ENCODE results near the gene IGHMBP2.

IGHMBP2 gene

DNA sequence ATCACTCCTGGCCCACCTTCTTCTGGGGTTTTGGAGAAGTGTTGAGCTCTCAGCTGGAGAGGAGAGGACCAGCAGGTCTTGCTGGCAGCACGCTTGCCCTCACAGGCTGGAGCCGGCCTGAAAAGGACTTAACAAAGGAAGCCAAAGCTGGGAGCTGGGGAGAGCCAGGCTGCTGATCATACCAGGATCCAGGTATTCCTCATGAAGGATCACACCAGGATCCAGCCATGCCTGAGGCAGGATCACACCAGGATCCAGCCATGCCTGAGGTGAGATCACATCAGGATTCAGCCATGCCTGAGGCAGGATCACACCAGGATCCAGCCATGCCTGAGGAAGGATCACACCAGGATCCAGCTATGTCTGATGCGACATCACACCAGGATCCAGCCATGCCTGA, 60.1 kb downstream of the IGHMBP2 start:
- Histone ChIP-seq H3K9me3 (ENCODE audit: control insufficient read depth, insufficient read depth, low read length) (peaks cover 3% of the 10 kb centered on the region; the same call in 1 of the 2 replicates), H3K27me3 (ENCODE audit: control insufficient read depth, low read length) (0 out of 2 replicates have a peak, but pooled peaks cover 2% of the 10 kb centered on the region), H3K4me1 (ENCODE audit: control insufficient read depth, low read length) (no peaks in the 10 kb centered on the region), H3K27ac (ENCODE audit: low read depth, low read length) (no peak overlapping the region), H4K20me1 (ENCODE audit: control insufficient read depth, insufficient read depth, low read depth, low read length) (no peaks in the 10 kb centered on the region), H3K79me2 (ENCODE audit: control insufficient read depth, low read length) (no peaks in the 10 kb centered on the region), H3K4me3 (ENCODE audit: low read length) (no peak overlapping the region), H3K9me2 (replicated peaks; ENCODE audit: control insufficient read depth, low read length) (no peaks in the 10 kb centered on the region), H3K36me3 (ENCODE audit: control insufficient read depth, low read length) (no peaks in the 10 kb centered on the region), H3F3A (ENCODE audit: control insufficient read depth, insufficient read depth) (no peaks in the 10 kb centered on the region), H3K4me2 (ENCODE audit: low read length) (no peak overlapping the region)
- TF ChIP-seq EZH2phosphoT487 (IDR thresholded peaks at IDR 0.05; ENCODE audit: borderline replicate concordance, low read length) (no peak), CTCF (IDR thresholded peaks at IDR 0.05; ENCODE audit: low read depth, low read length, poor library complexity, severe bottlenecking) (no peak)

DNA sequence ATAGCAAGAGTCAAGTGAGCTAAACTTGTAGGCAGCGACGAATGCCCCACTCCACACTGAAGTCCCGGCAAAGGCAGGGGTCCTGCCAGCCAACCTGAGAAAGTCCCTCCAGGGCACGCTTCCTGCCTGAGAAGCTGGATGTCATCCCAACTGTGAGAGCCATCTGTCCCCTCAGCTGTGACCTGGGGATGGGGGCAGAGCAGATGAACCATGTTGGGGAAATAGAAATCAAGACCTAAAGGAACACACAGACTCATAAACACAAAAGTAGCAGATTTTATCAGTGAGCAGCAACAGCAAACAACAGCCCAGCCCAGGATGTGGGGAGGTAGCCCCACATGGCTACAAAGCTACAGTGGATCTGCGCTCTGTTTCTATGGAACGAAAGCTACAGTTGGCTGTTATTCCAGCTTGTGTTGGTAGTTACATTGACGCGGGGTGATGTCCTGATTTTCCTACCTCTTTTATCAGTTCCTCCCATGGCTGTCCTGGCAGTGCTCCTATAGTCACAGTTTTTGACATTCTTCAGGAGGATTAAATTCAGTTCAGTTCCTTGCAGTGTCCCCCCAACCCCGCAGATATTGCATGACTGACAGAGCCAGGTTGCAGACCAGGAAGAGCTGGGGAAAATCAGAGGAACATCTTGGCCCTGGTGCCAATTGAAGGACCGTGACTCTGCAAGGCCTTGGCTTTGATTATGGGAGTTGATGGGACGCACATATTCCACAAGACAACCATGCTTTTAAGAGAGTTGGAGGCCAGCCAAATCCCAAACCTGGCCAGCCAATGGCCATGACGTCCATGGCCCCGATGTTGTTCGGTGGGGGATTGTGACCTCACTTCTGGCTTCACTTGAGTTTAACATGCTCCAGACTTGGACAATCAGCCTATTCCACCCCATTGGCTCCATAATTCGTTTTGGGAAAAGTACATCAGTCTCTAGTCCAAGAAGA, 62.5 kb downstream of the IGHMBP2 start:
- Histone ChIP-seq H3K27me3 (ENCODE audit: control insufficient read depth, low read length) (0 out of 2 replicates have a peak, but pooled peaks cover 2% of the 10 kb centered on the region), H3K4me2 (ENCODE audit: low read length) (no peak overlapping the region), H3K36me3 (ENCODE audit: control insufficient read depth, low read length) (no peaks in the 10 kb centered on the region), H3K9me2 (replicated peaks; ENCODE audit: control insufficient read depth, low read length) (no peaks in the 10 kb centered on the region), H3F3A (ENCODE audit: control insufficient read depth, insufficient read depth) (no peaks in the 10 kb centered on the region), H3K4me1 (ENCODE audit: control insufficient read depth, low read length) (no peaks in the 10 kb centered on the region), H3K79me2 (ENCODE audit: control insufficient read depth, low read length) (no peaks in the 10 kb centered on the region), H3K9me3 (ENCODE audit: control insufficient read depth, insufficient read depth, low read length) (peaks cover 3% of the 10 kb centered on the region; the same call in 1 of the 2 replicates), H3K4me3 (ENCODE audit: low read length) (no peak overlapping the region), H4K20me1 (ENCODE audit: control insufficient read depth, insufficient read depth, low read depth, low read length) (no peaks in the 10 kb centered on the region), H3K27ac (ENCODE audit: low read depth, low read length) (no peak overlapping the region)
- TF ChIP-seq CTCF (IDR thresholded peaks at IDR 0.05; ENCODE audit: low read depth, low read length, poor library complexity, severe bottlenecking) (no peak), EZH2phosphoT487 (IDR thresholded peaks at IDR 0.05; ENCODE audit: borderline replicate concordance, low read length) (no peak)

DNA sequence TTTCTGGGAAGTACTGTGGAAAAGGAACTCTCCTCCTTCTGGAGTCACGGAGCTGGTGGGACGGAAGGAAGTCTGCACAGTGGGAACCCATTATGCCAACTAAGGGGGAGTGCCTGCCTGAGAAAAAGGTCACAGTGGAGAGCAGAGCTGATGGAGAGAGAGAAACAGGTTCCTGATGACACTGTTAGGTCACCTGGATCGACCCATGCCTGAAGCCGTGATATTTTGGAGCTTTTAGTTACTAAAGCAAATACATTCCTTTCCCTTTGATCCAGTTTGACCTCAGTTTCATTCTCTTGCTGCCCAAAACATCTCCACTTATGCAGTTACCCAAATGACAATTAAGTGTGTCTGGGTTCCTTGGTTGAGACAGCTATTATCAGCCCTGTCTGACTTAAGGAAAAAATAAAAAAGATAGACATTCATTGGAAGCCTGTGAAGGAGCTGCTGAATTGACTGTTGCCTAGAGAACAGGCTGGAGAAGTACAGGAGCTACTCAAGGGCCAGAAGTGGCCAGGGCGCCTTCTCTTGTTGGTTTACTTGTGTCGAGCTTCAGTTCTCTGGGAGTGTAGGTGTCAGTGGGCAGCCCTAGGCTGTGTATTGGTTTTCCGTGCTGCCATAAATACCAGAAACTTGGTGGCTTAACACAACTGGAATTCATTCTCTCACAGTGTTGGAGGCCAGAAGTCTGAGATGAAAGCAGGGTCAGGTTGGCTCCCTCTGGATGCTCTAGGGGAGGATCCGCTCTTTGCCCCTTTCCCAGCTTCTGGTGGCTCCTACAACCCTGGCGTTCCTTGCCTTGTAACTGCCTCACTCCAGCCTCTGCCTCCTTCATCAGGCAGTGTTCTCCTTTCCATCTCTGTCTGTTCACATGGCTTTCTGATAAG, 63.4 kb downstream of the IGHMBP2 start:
- 0 out of 2 replicates have a peak, but pooled peaks cover 2% of the 10 kb centered on the region for H3K27me3 ChIP-seq (ENCODE audit: control insufficient read depth, low read length)
- no peaks in the 10 kb centered on the region for H3F3A ChIP-seq (ENCODE audit: control insufficient read depth, insufficient read depth)
- no peaks in the 10 kb centered on the region for H3K36me3 ChIP-seq (ENCODE audit: control insufficient read depth, low read length)
- TF ChIP-seq CTCF (IDR thresholded peaks at IDR 0.05; ENCODE audit: low read depth, low read length, poor library complexity, severe bottlenecking) = no peak
- no peak for TF ChIP-seq EZH2phosphoT487 (IDR thresholded peaks at IDR 0.05; ENCODE audit: borderline replicate concordance, low read length)
- H4K20me1 ChIP-seq (ENCODE audit: control insufficient read depth, insufficient read depth, low read depth, low read length) = no peaks in the 10 kb centered on the region
- no peak overlapping the region for H3K4me2 ChIP-seq (ENCODE audit: low read length)
- H3K4me1 ChIP-seq (ENCODE audit: control insufficient read depth, low read length) = no peaks in the 10 kb centered on the region
- H3K27ac ChIP-seq (ENCODE audit: low read depth, low read length) = no peak overlapping the region
- peaks cover 3% of the 10 kb centered on the region; the same call in 1 of the 2 replicates for H3K9me3 ChIP-seq (ENCODE audit: control insufficient read depth, insufficient read depth, low read length)
- no peaks in the 10 kb centered on the region for H3K79me2 ChIP-seq (ENCODE audit: control insufficient read depth, low read length)
- no peaks in the 10 kb centered on the region for H3K9me2 ChIP-seq (replicated peaks; ENCODE audit: control insufficient read depth, low read length)
- H3K4me3 ChIP-seq (ENCODE audit: low read length) = no peak overlapping the region
